H9 (cell line): Measurements from ENCODE around the gene AMH. TPM values are rescaled to one million over a fixed set of nuclear protein-coding genes. Genes with fewer than 3 reads are reported as not detected.

ENCODE experiments used
- DNase-seq: peaks from one replicate; pipeline ENCODE4 v3.0.0-alpha.2; 2017
- H2AFZ ChIP-seq: one replicate; pipeline ENCODE4 v1.6.1; 2013; ENCODE audit warnings: mild to moderate bottlenecking, low read length, control low read depth, moderate library complexity
- H2AK5ac ChIP-seq: 2 replicates; pipeline ENCODE4 v1.6.1; 2013; ENCODE audit warnings: low read length, control low read depth, mixed read lengths; ENCODE audit not compliant: insufficient read length
- H2BK120ac ChIP-seq: one replicate; pipeline ENCODE4 v1.6.1; 2013; ENCODE audit warnings: low read depth, mild to moderate bottlenecking, low read length, control low read depth, inconsistent platforms; ENCODE audit not compliant: poor library complexity, severe bottlenecking
- H2BK12ac ChIP-seq: 2 replicates; pipeline ENCODE4 v1.6.1; 2013; ENCODE audit warnings: low read length, control low read depth, mixed read lengths, low read depth; ENCODE audit not compliant: insufficient read length
- H2BK15ac ChIP-seq: 2 replicates; pipeline ENCODE4 v1.6.1; 2013; ENCODE audit warnings: low read depth, low read length, control low read depth
- H2BK20ac ChIP-seq: one replicate; pipeline ENCODE4 v1.6.1; 2013; ENCODE audit warnings: low read depth, mild to moderate bottlenecking, low read length, control low read depth, inconsistent platforms; ENCODE audit not compliant: poor library complexity, severe bottlenecking
- H2BK5ac ChIP-seq: 2 replicates; pipeline ENCODE4 v1.6.1; 2013; ENCODE audit warnings: low read length, control low read depth, mixed read lengths; ENCODE audit not compliant: insufficient read length
- H3K14ac ChIP-seq: 2 replicates; pipeline ENCODE4 v1.6.1; 2013; ENCODE audit warnings: low read length, control low read depth; ENCODE audit not compliant: insufficient read depth
- H3K18ac ChIP-seq: 2 replicates; pipeline ENCODE4 v1.6.1; 2013; ENCODE audit warnings: low read depth, mild to moderate bottlenecking, mixed read lengths, low read length, control low read depth; ENCODE audit not compliant: insufficient read length
- H3K23ac ChIP-seq: 2 replicates; pipeline ENCODE4 v1.6.1; 2013; ENCODE audit warnings: low read length, control low read depth, mixed read lengths, low read depth; ENCODE audit not compliant: insufficient read length
- H3K23me2 ChIP-seq: 2 replicates; pipeline ENCODE4 v1.6.1; 2013; ENCODE audit warnings: low read depth, mild to moderate bottlenecking, mixed read lengths, low read length, control low read depth; ENCODE audit not compliant: insufficient read length, poor library complexity, severe bottlenecking
- H3K27ac ChIP-seq: 2 replicates; pipeline ENCODE4 v1.5.1; 2013; ENCODE audit warnings: low read length, control low read depth, mixed read lengths, low read depth; ENCODE audit not compliant: insufficient read length
- H3K27me3 ChIP-seq: 2 replicates; pipeline ENCODE4 v1.6.1; 2013; ENCODE audit warnings: low read length, control low read depth, inconsistent platforms; ENCODE audit not compliant: insufficient read depth
- H3K4ac ChIP-seq: 2 replicates; pipeline ENCODE4 v1.6.1; 2013; ENCODE audit warnings: low read depth, mild to moderate bottlenecking, control low read depth, inconsistent platforms, low read length, moderate library complexity
- H3K4me1 ChIP-seq: 2 replicates; pipeline ENCODE4 v1.6.1; 2013; ENCODE audit warnings: low read length, control low read depth, inconsistent platforms; ENCODE audit not compliant: insufficient read depth
- H3K4me2 ChIP-seq: 2 replicates; pipeline ENCODE4 v1.6.1; 2013; ENCODE audit warnings: low read length, control low read depth, mixed read lengths; ENCODE audit not compliant: insufficient read length, insufficient read depth
- H3K56ac ChIP-seq: 2 replicates; pipeline ENCODE4 v1.6.1; 2013; ENCODE audit warnings: low read depth, mild to moderate bottlenecking, mixed read lengths, low read length, control low read depth; ENCODE audit not compliant: insufficient read length
- H3K79me1 ChIP-seq: 2 replicates; pipeline ENCODE4 v1.6.1; 2013; ENCODE audit warnings: low read depth, mild to moderate bottlenecking, moderate library complexity, low read length, control low read depth, inconsistent platforms; ENCODE audit not compliant: insufficient read depth, poor library complexity, severe bottlenecking
- H3K79me2 ChIP-seq: 2 replicates; pipeline ENCODE4 v1.6.1; 2013; ENCODE audit warnings: low read length, control low read depth, inconsistent platforms; ENCODE audit not compliant: insufficient read depth
- H3K9ac ChIP-seq: 2 replicates; pipeline ENCODE4 v1.6.1; 2013; ENCODE audit warnings: low read length, control low read depth, mixed read lengths; ENCODE audit not compliant: insufficient read length; ENCODE audit errors: extremely low read depth
- H3K9me3 ChIP-seq: one replicate; pipeline ENCODE4 v1.6.1; 2013; ENCODE audit warnings: low read depth, low read length, inconsistent platforms; ENCODE audit not compliant: control insufficient read depth
- H3T11ph ChIP-seq: one replicate; pipeline ENCODE4 v1.6.1; 2013; ENCODE audit warnings: mild to moderate bottlenecking, low read length, control low read depth, inconsistent platforms
- H4K20me1 ChIP-seq: one replicate; pipeline ENCODE4 v1.6.1; 2013; ENCODE audit not compliant: control insufficient read depth, insufficient read length, insufficient read depth
- H4K5ac ChIP-seq: 2 replicates; pipeline ENCODE4 v1.6.1; 2013; ENCODE audit warnings: low read depth, mild to moderate bottlenecking, mixed read lengths, low read length, control low read depth; ENCODE audit not compliant: insufficient read length
- H4K8ac ChIP-seq: replicated peaks from 2 replicates; pipeline ENCODE4 v1.6.1; 2013; ENCODE audit warnings: low read length, control low read depth, mixed read lengths, low read depth; ENCODE audit not compliant: insufficient read length
- H4K91ac ChIP-seq: 2 replicates; pipeline ENCODE4 v1.6.1; 2013; ENCODE audit warnings: low read depth, mild to moderate bottlenecking, moderate library complexity, mixed read lengths, low read length, control low read depth; ENCODE audit not compliant: insufficient read length
- H3K27ac Mint-ChIP-seq, 3 experiments: 2 replicates in 2 of 3; 3 replicates in 1 of 3; pipeline ENCODE4 v1.8.0; 2020 to 2021; ENCODE audit warnings: mixed read lengths in 3 of 3, mild to moderate bottlenecking in 1 of 3, moderate library complexity in 1 of 3
- H3K27me3 Mint-ChIP-seq: 2 replicates; pipeline ENCODE4 v1.8.0; 2021; ENCODE audit warnings: low read depth, mild to moderate bottlenecking, moderate library complexity, mixed read lengths
- H3K36me3 Mint-ChIP-seq, 3 experiments: 2 replicates in 2 of 3; 3 replicates in 1 of 3; pipeline ENCODE4 v1.8.0; 2020 to 2021; ENCODE audit warnings: low read depth in 3 of 3, mixed read lengths in 3 of 3; ENCODE audit not compliant: insufficient read depth in 1 of 3
- H3K4me1 Mint-ChIP-seq, 2 experiments: 2 replicates each; pipeline ENCODE4 v1.8.0; 2020; ENCODE audit warnings: mixed read lengths in 2 of 2
- H3K4me3 Mint-ChIP-seq, 2 experiments: 2 replicates in 1 of 2; 3 replicates in 1 of 2; pipeline ENCODE4 v1.8.0; 2020 to 2021; ENCODE audit warnings: mild to moderate bottlenecking in 2 of 2, mixed read lengths in 2 of 2, moderate library complexity in 1 of 2
- H3K9me3 Mint-ChIP-seq, 2 experiments: 2 replicates in 1 of 2; 3 replicates in 1 of 2; pipeline ENCODE4 v1.8.0; 2020; ENCODE audit warnings: mild to moderate bottlenecking in 2 of 2, mixed read lengths in 2 of 2, moderate library complexity in 1 of 2
- WGBS: extraction: QIAGEN DNeasy Blood & Tissue Kit; methylation state at CpG from one replicate; pipeline ENCODE4 v1.1.7; 2013; ENCODE audit warnings: missing lambda C conversion rate, low lambda C conversion rate, mixed read lengths; ENCODE audit not compliant: insufficient read length; ENCODE audit errors: extremely low coverage; 5-methylcytosine and 5-hydroxymethylcytosine counted together
- total RNA-seq: library from RNA; stranded (reverse); gene quantifications from 2 replicates; pipeline ENCODE4 v1.2.1, GENCODE V29; 2021
- TF ChIP-seq, protein P1 (sequence below): fragments of 200-600 bp; sonication (generic); conservative IDR thresholded peaks from 3 replicates; pipeline ENCODE4 v1.8.0; 2021; ENCODE audit warnings: antibody characterized with exemption, mild to moderate bottlenecking

Gene AMH
- total RNA-seq, 1 experiment from 2014 or later = 70.7 TPM

GRCh38 chr19:2223391-2223790, 25.7 kb upstream of the AMH start:
- Histone ChIP-seq H3T11ph (no peak overlapping the region), H4K5ac (no peak overlapping the region), H2AFZ (no peak overlapping the region), H3K27ac (no peak overlapping the region), H2BK5ac (no peak overlapping the region), H3K79me2 (no peaks in the 10 kb centered on the region), H2BK12ac (no peak overlapping the region), H3K4ac (no peak overlapping the region), H4K20me1 (no peaks in the 10 kb centered on the region), H3K56ac (no peak overlapping the region), H3K4me1 (no peaks in the 10 kb centered on the region), H3K18ac (no peak overlapping the region), H2BK120ac (no peak overlapping the region), H2BK15ac (no peak overlapping the region), H2AK5ac (no peak overlapping the region), H3K79me1 (no peaks in the 10 kb centered on the region), H2BK20ac (no peak overlapping the region), H4K8ac (no peak overlapping the region), H3K9me3 (no peaks in the 10 kb centered on the region), H3K27me3 (no peaks in the 10 kb centered on the region), H4K91ac (no peak overlapping the region), H3K23me2 (no peaks in the 10 kb centered on the region), H3K23ac (no peak overlapping the region), H3K9ac (no peak overlapping the region), H3K4me2 (no peak overlapping the region), H3K14ac (no peak overlapping the region)
- no CpG with 5 or more reads among the region's 18 CpGs for WGBS
- TF ChIP-seq, protein P1, sequence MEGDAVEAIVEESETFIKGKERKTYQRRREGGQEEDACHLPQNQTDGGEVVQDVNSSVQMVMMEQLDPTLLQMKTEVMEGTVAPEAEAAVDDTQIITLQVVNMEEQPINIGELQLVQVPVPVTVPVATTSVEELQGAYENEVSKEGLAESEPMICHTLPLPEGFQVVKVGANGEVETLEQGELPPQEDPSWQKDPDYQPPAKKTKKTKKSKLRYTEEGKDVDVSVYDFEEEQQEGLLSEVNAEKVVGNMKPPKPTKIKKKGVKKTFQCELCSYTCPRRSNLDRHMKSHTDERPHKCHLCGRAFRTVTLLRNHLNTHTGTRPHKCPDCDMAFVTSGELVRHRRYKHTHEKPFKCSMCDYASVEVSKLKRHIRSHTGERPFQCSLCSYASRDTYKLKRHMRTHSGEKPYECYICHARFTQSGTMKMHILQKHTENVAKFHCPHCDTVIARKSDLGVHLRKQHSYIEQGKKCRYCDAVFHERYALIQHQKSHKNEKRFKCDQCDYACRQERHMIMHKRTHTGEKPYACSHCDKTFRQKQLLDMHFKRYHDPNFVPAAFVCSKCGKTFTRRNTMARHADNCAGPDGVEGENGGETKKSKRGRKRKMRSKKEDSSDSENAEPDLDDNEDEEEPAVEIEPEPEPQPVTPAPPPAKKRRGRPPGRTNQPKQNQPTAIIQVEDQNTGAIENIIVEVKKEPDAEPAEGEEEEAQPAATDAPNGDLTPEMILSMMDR = no peak
- Mint-ChIP-seq H3K9me3 (no peaks in the 10 kb centered on the region), H3K27me3 (no peaks in the 10 kb centered on the region; the same call in 1 of the 2 replicates), H3K4me3 (no peak overlapping the region), H3K36me3 (peaks cover 7 to 57% (median 41%) of the 10 kb centered on the region in 3 experiments; a peak in 6 of 7 replicates), H3K4me1 (no peaks in the 10 kb centered on the region), H3K27ac (no peak overlapping the region)
- DNase-seq = no peak
